BLaER1 (cell line): Measurements from ENCODE around the gene PEX11B.
A peak's percentile ranks its signal among the peaks of the same experiment; 100 is the strongest.
"Not testable (repeated sequence)": the region's sequence is repeated elsewhere in the genome, so short reads cannot be mapped to it uniquely, and the experiment has no call there.

Source experiments
- H3K27ac ChIP-seq: shearing (Covaris generic); formaldehyde crosslinking; 2 replicates; pipeline ENCODE4 v1.8.1; 2022
- H3K27me3 ChIP-seq: shearing (Covaris generic); formaldehyde crosslinking; 2 replicates; pipeline ENCODE4 v1.8.1; 2022
- H3K36me3 ChIP-seq: shearing (Covaris generic); formaldehyde crosslinking; 2 replicates; pipeline ENCODE4 v1.8.1; 2022
- H3K4me1 ChIP-seq: shearing (Covaris generic); formaldehyde crosslinking; 2 replicates; pipeline ENCODE4 v1.8.1; 2022
- H3K4me2 ChIP-seq: shearing (Covaris generic); formaldehyde crosslinking; 2 replicates; pipeline ENCODE4 v1.8.1; 2022
- H3K4me3 ChIP-seq: shearing (Covaris generic); formaldehyde crosslinking; 2 replicates; pipeline ENCODE4 v1.8.1; 2022
- H3K9ac ChIP-seq: shearing (Covaris generic); formaldehyde crosslinking; 2 replicates; pipeline ENCODE4 v1.8.1; 2022
- H3K9me3 ChIP-seq: shearing (Covaris generic); formaldehyde crosslinking; 2 replicates; pipeline ENCODE4 v1.8.1; 2022
- H4K20me1 ChIP-seq: shearing (Covaris generic); formaldehyde crosslinking; 2 replicates; pipeline ENCODE4 v1.8.1; 2022
- Cebpa-rat ChIP-seq: shearing (Covaris generic); IDR thresholded peaks from 2 replicates; pipeline ENCODE4 v1.8.1; 2022

PEX11B gene

DNA sequence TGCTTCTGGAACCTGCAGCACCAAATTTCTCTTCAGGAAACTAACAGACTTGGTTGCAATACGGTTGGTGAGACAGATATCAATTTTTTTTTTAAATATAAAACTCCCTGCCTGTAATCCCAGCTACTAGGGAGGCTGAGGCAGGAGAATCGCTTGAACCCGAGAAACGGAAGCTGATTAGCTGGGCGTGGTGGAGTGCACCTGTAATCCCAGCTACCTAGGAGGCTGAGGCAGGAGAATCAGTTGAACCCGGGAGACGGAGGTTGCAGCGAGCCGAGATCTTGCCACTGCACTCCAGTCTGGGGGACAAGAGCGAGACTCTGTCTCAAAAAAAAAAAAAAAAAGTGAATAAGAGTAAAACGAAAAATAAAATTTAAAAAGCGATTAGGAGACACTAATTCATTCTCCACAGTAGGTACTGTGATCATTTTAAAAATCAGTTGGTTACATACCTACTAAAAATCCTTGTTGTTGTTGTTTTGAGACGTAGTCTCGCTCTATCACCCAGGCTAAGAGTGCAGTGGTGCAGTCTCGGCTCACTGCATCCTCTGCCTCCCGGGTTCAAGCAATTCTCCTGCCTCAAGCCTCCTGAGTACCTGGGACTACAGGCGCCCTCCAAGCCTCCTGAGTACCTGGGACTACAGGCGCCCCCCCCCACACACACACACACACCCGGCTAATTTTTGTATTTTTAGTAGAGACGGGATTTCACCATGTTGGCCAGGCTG is 9.6 kb upstream of the PEX11B start:
- Histone ChIP-seq H3K27me3 (no peaks in the 10 kb centered on the region), H3K4me3 (peak overlapping the region; percentile 76), H3K9ac (peak overlapping the region; percentile 95), H3K36me3 (peaks cover 19% of the 10 kb centered on the region), H4K20me1 (peaks cover 10% of the 10 kb centered on the region; the same call in 1 of the 2 replicates), H3K27ac (peak overlapping the region; percentile 96), H3K9me3 (no peaks in the 10 kb centered on the region), H3K4me2 (peak overlapping the region; percentile 94), H3K4me1 (peaks cover 30% of the 10 kb centered on the region)
- no peak for TF ChIP-seq Cebpa-rat

DNA sequence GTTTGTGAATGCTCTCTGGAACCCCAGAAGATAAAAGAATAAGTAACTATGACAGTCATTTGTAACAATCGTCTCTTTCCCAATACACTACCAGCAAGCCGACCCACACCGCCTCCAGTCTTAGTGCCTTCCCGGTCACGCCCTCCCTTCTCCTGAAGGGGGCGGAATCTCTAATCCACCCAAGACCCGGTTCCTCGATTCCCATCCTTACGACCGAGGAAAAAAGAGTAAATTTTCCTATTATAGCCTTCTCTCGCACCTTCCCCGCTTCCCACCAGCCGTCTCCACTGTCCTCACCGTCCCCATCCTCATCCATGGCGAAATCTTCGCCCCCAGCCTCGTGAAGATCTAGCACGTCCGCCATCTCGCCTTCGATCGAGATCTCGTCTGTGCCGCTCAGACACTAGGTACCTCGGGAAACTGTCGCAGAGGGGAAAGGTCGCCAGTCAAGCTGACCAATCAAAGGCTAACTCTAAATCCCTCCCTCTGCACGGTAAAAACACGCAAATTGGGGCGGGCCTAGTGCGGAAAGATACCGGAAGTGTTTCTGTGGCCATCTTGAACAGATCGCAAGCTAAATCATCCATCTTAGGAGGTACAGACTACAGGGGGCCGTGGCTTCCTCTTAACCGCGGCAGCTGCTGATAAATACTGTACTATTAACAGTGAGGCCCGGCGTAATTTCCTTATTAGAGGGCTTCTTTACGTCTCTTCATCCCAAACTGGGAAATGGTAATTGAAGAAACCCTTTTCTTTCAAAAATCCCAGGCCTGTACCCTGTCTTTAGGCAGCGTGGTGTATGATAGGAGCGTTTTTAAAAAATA is 8.8 kb upstream of the PEX11B start, which contains the start of gene RBM8A:
Gene RBM8A (minus strand): TSS at position 422 of the 824 bp plus-strand sequence. CDS start 58 bp downstream, at position 364.
- peak within 1 kb of the TSS; percentile 76 for H3K4me3 ChIP-seq
- no peak for TF ChIP-seq Cebpa-rat
- H3K4me2 ChIP-seq: peak within 1 kb of the TSS; percentile 94
- H3K4me1 ChIP-seq: peaks cover 22% of the 10 kb centered on the region
- H3K36me3 ChIP-seq: peaks cover 27% of the 10 kb centered on the region
- H3K27ac ChIP-seq: peak within 1 kb of the TSS; percentile 96
- peak within 1 kb of the TSS; percentile 95 for H3K9ac ChIP-seq
- H3K9me3 ChIP-seq: no peaks in the 10 kb centered on the region
- no peaks in the 10 kb centered on the region for H3K27me3 ChIP-seq
- H4K20me1 ChIP-seq: peaks cover 10% of the 10 kb centered on the region; the same call in 1 of the 2 replicates

DNA sequence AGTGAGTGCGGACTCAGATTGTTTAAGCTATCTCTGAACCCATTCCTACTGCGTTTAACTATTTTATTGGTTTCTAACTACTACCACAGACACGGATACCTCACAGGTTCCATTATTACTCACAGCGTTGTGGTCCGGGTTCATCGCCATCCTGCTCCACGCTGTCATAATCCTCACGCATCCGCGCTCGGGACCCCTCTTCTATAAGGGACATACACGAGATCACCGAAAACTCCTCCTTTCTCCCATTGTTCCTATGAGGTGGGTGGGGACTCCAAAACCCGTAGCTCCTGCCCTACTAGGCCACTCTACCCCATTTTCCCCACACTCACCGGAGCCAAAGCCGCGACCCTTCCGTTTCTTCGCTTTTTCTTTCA is 8.2 kb upstream of the PEX11B start:
- TF ChIP-seq Cebpa-rat: no peak
- peak overlapping the region; percentile 76 for H3K4me3 ChIP-seq
- H3K27ac ChIP-seq: peak overlapping the region; percentile 96
- H4K20me1 ChIP-seq: peaks cover 10% of the 10 kb centered on the region; the same call in 1 of the 2 replicates
- peak overlapping the region; percentile 95 for H3K9ac ChIP-seq
- peaks cover 29% of the 10 kb centered on the region for H3K36me3 ChIP-seq
- H3K4me1 ChIP-seq: peaks cover 21% of the 10 kb centered on the region
- peak overlapping the region; percentile 93 for H3K4me2 ChIP-seq
- H3K9me3 ChIP-seq: no peaks in the 10 kb centered on the region
- H3K27me3 ChIP-seq: no peaks in the 10 kb centered on the region

DNA sequence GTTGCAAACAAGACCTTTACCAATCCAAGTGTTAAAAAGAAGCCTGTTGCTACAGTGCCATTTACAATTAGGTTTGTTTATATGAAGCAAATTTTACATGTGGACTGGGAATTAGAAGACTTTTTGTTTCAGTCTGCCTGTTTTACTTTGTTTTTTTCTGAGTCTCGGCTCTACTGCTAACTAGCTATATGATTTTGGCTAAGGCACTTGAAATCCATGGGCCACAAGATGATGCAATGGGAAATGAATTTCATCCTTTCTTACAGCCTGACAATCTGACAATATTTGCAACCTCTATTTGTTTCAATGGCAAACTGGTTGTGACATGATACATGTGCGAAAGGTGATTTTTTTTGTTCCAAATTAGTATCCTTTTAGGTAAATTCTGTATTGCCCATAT is 3.7 kb upstream of the PEX11B start:
- H3K9me3 ChIP-seq: no peaks in the 10 kb centered on the region

DNA sequence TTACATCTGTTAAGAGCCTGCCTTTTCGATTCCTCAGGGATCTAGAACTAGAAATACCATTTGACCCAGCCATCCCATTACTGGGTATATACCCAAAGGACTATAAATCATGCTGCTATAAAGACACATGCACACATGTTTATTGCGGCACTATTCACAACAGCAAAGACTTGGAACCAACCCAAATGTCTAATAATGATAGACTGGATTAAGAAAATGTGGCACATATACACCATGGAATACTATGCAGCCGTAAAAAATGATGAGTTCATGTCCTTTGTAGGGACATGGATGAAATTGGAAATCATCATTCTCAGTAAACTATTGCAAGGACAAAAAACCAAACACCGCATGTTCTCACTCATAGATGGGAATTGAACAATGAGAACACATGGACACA is 1.8 kb upstream of the PEX11B start:
- not testable (repeated sequence) for H3K9me3 ChIP-seq, H3K4me3 ChIP-seq, H3K9ac ChIP-seq, H4K20me1 ChIP-seq, H3K27me3 ChIP-seq, H3K27ac ChIP-seq
- H3K36me3 ChIP-seq: peaks cover 39% of the 10 kb centered on the region
- H3K4me2 ChIP-seq: peak overlapping the region; percentile 100; the same call in 1 of the 2 replicates
- H3K4me1 ChIP-seq: peaks cover 26% of the 10 kb centered on the region

More for the DNA sequence above, 3.7 kb upstream of the PEX11B start:
- Histone ChIP-seq H3K9ac (no peak overlapping the region), H3K4me1 (peaks cover 28% of the 10 kb centered on the region), H4K20me1 (peaks cover 10% of the 10 kb centered on the region; the same call in 1 of the 2 replicates), H3K4me2 (no peak overlapping the region), H3K36me3 (peaks cover 32% of the 10 kb centered on the region), H3K27ac (no peak overlapping the region), H3K27me3 (no peaks in the 10 kb centered on the region), H3K4me3 (no peak overlapping the region)
- TF ChIP-seq Cebpa-rat: no peak

DNA sequence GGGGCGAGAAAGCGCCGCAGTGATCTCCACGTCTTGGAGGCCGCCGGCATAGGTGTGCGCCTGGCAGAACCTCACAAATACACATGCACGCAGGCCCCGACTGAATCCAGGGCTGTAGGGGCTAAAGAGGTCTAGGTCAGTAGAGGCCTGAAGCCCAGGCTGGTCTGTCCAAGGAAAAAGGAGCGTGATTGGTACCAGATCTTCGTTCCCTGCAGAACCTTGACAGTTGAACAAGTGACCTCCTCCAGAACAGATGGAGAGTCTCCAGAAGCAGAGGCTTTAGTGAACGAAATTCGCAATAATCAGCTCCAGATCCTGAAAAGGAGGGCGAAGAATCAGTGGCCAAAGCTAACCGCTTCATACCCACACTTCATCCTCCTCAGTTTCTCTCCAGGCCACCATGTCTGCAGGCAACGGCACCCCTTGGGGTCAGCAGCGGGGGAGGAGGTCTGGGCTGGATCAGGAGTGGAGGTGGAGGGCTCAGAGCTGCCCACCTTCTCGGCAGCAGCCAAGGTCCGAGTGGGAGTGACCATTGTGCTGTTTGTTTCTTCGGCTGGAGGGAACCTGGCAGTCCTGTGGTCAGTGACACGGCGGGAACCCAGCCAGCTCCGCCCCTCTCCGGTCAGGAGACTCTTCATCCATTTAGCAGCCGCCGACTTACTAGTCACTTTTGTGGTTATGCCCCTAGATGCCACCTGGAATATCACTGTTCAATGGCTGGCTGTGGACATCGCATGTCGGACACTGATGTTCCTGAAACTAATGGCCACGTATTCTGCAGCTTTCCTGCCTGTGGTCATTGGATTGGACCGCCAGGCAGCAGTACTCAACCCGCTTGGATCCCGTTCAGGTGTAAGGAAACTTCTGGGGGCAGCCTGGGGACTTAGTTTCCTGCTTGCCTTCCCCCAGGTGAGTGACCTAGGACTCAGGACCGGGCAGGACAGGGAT is 749 bp upstream of the PEX11B start:
- peak overlapping the region; percentile 80 for H3K27ac ChIP-seq
- H3K4me2 ChIP-seq: peak overlapping the region; percentile 100
- no peaks in the 10 kb centered on the region for H4K20me1 ChIP-seq
- peaks cover 49% of the 10 kb centered on the region for H3K36me3 ChIP-seq
- H3K4me3 ChIP-seq: peak overlapping the region; percentile 94
- peaks cover 26% of the 10 kb centered on the region for H3K4me1 ChIP-seq
- H3K9me3 ChIP-seq: no peaks in the 10 kb centered on the region
- H3K9ac ChIP-seq: peak overlapping the region; percentile 91
- H3K27me3 ChIP-seq: no peaks in the 10 kb centered on the region
- TF ChIP-seq Cebpa-rat: no peak

DNA sequence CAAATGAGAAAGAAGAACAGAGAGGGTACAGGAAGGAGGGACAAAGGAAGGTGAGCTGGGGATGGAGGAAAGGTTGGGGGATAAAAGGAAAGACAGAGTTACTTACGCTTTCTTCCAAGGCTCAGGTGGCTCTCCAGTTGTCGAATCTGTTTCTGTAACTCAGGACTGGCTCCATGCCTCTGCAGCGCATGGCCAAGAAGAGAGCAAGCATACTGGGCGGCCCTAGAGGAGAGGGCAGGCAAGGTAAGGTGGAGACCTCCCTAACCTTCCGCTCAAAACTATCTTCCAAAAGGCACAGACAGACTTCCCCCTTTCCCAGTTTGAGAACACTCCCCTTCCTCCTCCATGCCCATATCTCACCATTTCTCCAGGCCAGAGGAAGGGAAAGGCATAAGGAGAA is 922 bp downstream of the PEX11B start:
- peak overlapping the region; percentile 88 for H3K4me2 ChIP-seq
- H3K27me3 ChIP-seq: no peaks in the 10 kb centered on the region
- H4K20me1 ChIP-seq: no peaks in the 10 kb centered on the region
- peak overlapping the region; percentile 94 for H3K4me3 ChIP-seq
- H3K36me3 ChIP-seq: peaks cover 53% of the 10 kb centered on the region
- peaks cover 26% of the 10 kb centered on the region for H3K4me1 ChIP-seq
- H3K27ac ChIP-seq: peak overlapping the region; percentile 80
- no peak for TF ChIP-seq Cebpa-rat
- peak overlapping the region; percentile 91 for H3K9ac ChIP-seq
- H3K9me3 ChIP-seq: no peaks in the 10 kb centered on the region

DNA sequence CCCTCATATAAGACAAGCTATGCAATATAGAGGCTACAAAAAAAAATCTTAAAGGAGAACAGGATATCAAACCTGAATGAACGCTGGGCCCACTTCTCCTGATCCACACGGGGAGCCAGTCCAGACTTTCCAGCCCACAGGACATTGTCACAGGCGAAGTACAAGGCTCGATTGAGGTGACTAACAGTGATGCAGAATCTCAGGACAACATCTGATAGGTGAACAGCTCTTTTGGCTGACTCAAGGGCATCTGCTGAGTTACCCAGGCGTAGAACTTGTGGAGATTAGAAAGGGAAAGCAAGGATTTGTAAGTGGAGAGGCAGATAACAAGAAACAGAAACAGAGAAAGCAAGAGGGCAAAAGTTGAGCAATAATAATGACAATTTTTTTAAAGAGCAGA is 1.8 kb downstream of the PEX11B start:
- peaks cover 56% of the 10 kb centered on the region for H3K36me3 ChIP-seq
- no peak for TF ChIP-seq Cebpa-rat
- H3K9ac ChIP-seq: 0 out of 2 replicates have a peak overlapping the region, but pooled peaks have one; percentile 31
- H3K27ac ChIP-seq: no peak overlapping the region
- H3K27me3 ChIP-seq: no peaks in the 10 kb centered on the region
- peaks cover 26% of the 10 kb centered on the region for H3K4me1 ChIP-seq
- H4K20me1 ChIP-seq: no peaks in the 10 kb centered on the region
- H3K4me2 ChIP-seq: peak overlapping the region; percentile 88
- H3K4me3 ChIP-seq: no peak overlapping the region
- H3K9me3 ChIP-seq: no peaks in the 10 kb centered on the region

DNA sequence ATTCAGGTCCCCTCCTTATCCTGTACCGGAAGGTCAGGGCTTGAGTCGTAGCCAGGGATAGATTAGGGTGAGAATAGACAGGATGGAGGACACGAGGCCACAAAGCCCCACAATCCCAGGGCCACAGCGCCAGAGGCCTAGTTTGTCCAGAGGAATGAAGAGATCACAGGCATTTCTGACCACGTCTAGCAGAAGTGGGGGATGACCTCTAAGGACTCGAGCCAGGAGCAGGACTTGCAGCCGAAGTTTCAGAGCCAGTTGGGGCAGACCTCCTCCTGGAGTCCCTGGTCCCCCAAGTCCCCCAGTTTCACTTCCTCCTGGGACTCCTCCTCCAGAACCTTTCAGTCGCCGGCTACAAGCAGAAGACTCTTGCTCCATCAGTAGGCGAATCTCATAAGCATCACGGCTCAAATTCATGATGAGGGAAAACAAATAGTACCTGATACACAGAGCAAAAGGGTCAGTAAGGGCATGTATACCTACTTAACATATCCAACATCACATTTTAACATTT is 6.3 kb downstream of the PEX11B start:
- H3K27ac ChIP-seq: no peak overlapping the region
- no peak overlapping the region for H3K4me3 ChIP-seq
- H3K4me2 ChIP-seq: no peak overlapping the region
- no peaks in the 10 kb centered on the region for H4K20me1 ChIP-seq
- no peaks in the 10 kb centered on the region for H3K27me3 ChIP-seq
- H3K4me1 ChIP-seq: peaks cover 17% of the 10 kb centered on the region
- no peak overlapping the region for H3K9ac ChIP-seq
- H3K36me3 ChIP-seq: peaks cover 67% of the 10 kb centered on the region
- H3K9me3 ChIP-seq: no peaks in the 10 kb centered on the region
- no peak for TF ChIP-seq Cebpa-rat
